H1 (cell line): ENCODE data around the gene TRHDE. TPM values are rescaled to one million over a fixed set of nuclear protein-coding genes. Genes with fewer than 3 reads are reported as not detected.

Experiments used
- CHD7 ChIP-seq: fragments of 300-600 bp; sonication (generic); IDR thresholded peaks from 2 replicates; pipeline ENCODE4 v1.7.1; 2012; ENCODE audit warnings: low read length, moderate library complexity, mild to moderate bottlenecking, inconsistent platforms; ENCODE audit not compliant: insufficient replicate concordance
- CTCF ChIP-seq, 3 experiments: IDR thresholded peaks; 1 replicate in 2 of 3; 2 replicates in 1 of 3; pipeline versions ENCODE4 v1.5.1 to v1.6.1; 2011; ENCODE audit warnings: low read length in 3 of 3, mild to moderate bottlenecking in 3 of 3, inconsistent platforms in 2 of 3, low read depth in 1 of 3, moderate library complexity in 1 of 3; ENCODE audit not compliant: insufficient read depth in 1 of 3; ENCODE audit errors: control extremely low read depth in 1 of 3
- RFX5 ChIP-seq: IDR thresholded peaks from 2 replicates; pipeline ENCODE4 v1.6.1; 2011; ENCODE audit warnings: low read depth, low read length, improper control_type of control experiment, borderline replicate concordance
- TAF1 ChIP-seq: IDR thresholded peaks from 2 replicates; pipeline ENCODE4 v1.6.1; 2011; ENCODE audit warnings: mild to moderate bottlenecking, low read depth, low read length
- polyA plus RNA-seq, 7 experiments: library from polyadenylated mRNA; depleted of rRNA in 3 of 7; stranded (reverse) in 5 of 7; unstranded in 2 of 7; fragments of >200 nt in 5 of 7; fragments of 200-250 nt in 2 of 7; gene quantifications; 1 replicate in 5 of 7; 2 replicates in 1 of 7; 4 replicates in 1 of 7; pipeline versions ENCODE4 v1.2.1 to v1.2.3, GENCODE V29; 2011 to 2013; ENCODE audit warnings: missing spikeins in 2 of 7, mixed read lengths in 2 of 7
- total RNA-seq: library from RNA; stranded (reverse); fragmentation: NEBNext Ultra II Directional; extraction: Animal tissue kit (Norgen Biotek cat#: 25700); gene quantifications from 2 replicates; pipeline ENCODE4 v1.2.1, GENCODE V29; 2021

Gene TRHDE
- total and polyA plus RNA-seq, 2 of the 8 experiments (the other 6 are each of a cell fraction or from before 2014, with no cell fraction given): 1.3 to 5.0 TPM

GRCh38 chr12:72230589-72230988, 41.6 kb upstream of the TRHDE start (continued):
- TF ChIP-seq CHD7 (peak; percentile 94), CTCF (IDR thresholded peaks at IDR 0.05; ENCODE audit: control extremely low read depth in 1 of 3, insufficient read depth in 1 of 3, low read depth in 1 of 3, low read length in 3 of 3) (no peak), RFX5 (no peak), TAF1 (no peak)
